ENCODE measurements around the gene FRMPD1. TPM values are rescaled to one million over a fixed set of nuclear protein-coding genes. Genes with fewer than 3 reads are reported as not detected.

Gene FRMPD1
- total RNA-seq, 1 experiment from 2014 or later: 0.26 TPM

- no peak for TF ChIP-seq FOXJ3 (CRISPR knock-in tag; IDR thresholded peaks at IDR 0.05; ENCODE audit: borderline replicate concordance)
- no peak for TF ChIP-seq ZNF423 (CRISPR knock-in tag; IDR thresholded peaks at IDR 0.05)
- TF ChIP-seq MLX (CRISPR knock-in tag; IDR thresholded peaks at IDR 0.05): no peak
These were observed 24.9 kb downstream of the FRMPD1 start (continued) for GRCh38 chr9:37675661-37676060.

- Mint-ChIP-seq H3K4me3 (no peak overlapping the region), H3K4me1 (no peaks in the 10 kb centered on the region), H3K36me3 (no peaks in the 10 kb centered on the region), H3K27me3 (ENCODE audit: low read depth) (no peaks in the 10 kb centered on the region; the same call in 1 of the 2 replicates), H3K9me3 (peaks cover 6% of the 10 kb centered on the region), H3K27ac (no peak overlapping the region)
- ATAC-seq: no peak
- no peak for TF ChIP-seq ZNF512 (CRISPR knock-in tag; IDR thresholded peaks at IDR 0.05; ENCODE audit: borderline replicate concordance)
- no peak for TF ChIP-seq JUN (CRISPR knock-in tag; IDR thresholded peaks at IDR 0.05)
- no peak for TF ChIP-seq ZNF532 (CRISPR knock-in tag; IDR thresholded peaks at IDR 0.05; ENCODE audit: borderline replicate concordance)
- TF ChIP-seq FOXP1 (CRISPR knock-in tag; IDR thresholded peaks at IDR 0.05; ENCODE audit: borderline replicate concordance): no peak
- no peak for TF ChIP-seq E2F1 (CRISPR knock-in tag; IDR thresholded peaks at IDR 0.05)
- ChIA-PET POLR2A (no interaction called here), CTCF (no interaction called here)
- no peak for DNase-seq (ENCODE audit: low spot score)
These were observed 25.7 kb downstream of the FRMPD1 start for GRCh38 chr9:37676411-37676830.

- Mint-ChIP-seq H3K4me3 (no peak overlapping the region), H3K9me3 (peaks cover 5% of the 10 kb centered on the region), H3K36me3 (no peaks in the 10 kb centered on the region), H3K27ac (no peak overlapping the region; the same call in 1 of the 2 replicates), H3K27me3 (ENCODE audit: low read depth) (no peaks in the 10 kb centered on the region; the same call in 1 of the 2 replicates), H3K4me1 (no peaks in the 10 kb centered on the region)
- POLR2A ChIA-PET: no interaction called here
- CTCF ChIA-PET: no interaction called here
- DNase-seq (ENCODE audit: low spot score): no peak
- no peak for ATAC-seq
- no peak for TF ChIP-seq E2F1 (CRISPR knock-in tag; IDR thresholded peaks at IDR 0.05)
- no peak for TF ChIP-seq USF2 (CRISPR knock-in tag; IDR thresholded peaks at IDR 0.05)
- no peak for TF ChIP-seq ZNF423 (CRISPR knock-in tag; IDR thresholded peaks at IDR 0.05)
- no peak for TF ChIP-seq ZNF512 (CRISPR knock-in tag; IDR thresholded peaks at IDR 0.05; ENCODE audit: borderline replicate concordance)
- TF ChIP-seq TEAD4 (CRISPR knock-in tag; IDR thresholded peaks at IDR 0.05): no peak
- no peak for TF ChIP-seq IRF2 (CRISPR knock-in tag; IDR thresholded peaks at IDR 0.05; ENCODE audit: borderline replicate concordance, low read depth)
- TF ChIP-seq RORB (CRISPR knock-in tag; IDR thresholded peaks at IDR 0.05): no peak
- TF ChIP-seq E2F5 (CRISPR knock-in tag; IDR thresholded peaks at IDR 0.05): no peak
- no peak for TF ChIP-seq CTCF (IDR thresholded peaks at IDR 0.05)
- TF ChIP-seq PREB (CRISPR knock-in tag; IDR thresholded peaks at IDR 0.05; ENCODE audit: borderline replicate concordance): no peak
These were observed 26.7 kb downstream of the FRMPD1 start for GRCh38 chr9:37677435-37677834.
